Measurements from ENCODE around the gene HBP1. TPM values are rescaled to one million over a fixed set of nuclear protein-coding genes. Genes with fewer than 3 reads are reported as not detected.

Gene HBP1, protein sequence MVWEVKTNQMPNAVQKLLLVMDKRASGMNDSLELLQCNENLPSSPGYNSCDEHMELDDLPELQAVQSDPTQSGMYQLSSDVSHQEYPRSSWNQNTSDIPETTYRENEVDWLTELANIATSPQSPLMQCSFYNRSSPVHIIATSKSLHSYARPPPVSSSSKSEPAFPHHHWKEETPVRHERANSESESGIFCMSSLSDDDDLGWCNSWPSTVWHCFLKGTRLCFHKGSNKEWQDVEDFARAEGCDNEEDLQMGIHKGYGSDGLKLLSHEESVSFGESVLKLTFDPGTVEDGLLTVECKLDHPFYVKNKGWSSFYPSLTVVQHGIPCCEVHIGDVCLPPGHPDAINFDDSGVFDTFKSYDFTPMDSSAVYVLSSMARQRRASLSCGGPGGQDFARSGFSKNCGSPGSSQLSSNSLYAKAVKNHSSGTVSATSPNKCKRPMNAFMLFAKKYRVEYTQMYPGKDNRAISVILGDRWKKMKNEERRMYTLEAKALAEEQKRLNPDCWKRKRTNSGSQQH
- total RNA-seq (2012; rRNA removed), result 30.9 and 35.8 TPM in 2 replicates

DNA sequence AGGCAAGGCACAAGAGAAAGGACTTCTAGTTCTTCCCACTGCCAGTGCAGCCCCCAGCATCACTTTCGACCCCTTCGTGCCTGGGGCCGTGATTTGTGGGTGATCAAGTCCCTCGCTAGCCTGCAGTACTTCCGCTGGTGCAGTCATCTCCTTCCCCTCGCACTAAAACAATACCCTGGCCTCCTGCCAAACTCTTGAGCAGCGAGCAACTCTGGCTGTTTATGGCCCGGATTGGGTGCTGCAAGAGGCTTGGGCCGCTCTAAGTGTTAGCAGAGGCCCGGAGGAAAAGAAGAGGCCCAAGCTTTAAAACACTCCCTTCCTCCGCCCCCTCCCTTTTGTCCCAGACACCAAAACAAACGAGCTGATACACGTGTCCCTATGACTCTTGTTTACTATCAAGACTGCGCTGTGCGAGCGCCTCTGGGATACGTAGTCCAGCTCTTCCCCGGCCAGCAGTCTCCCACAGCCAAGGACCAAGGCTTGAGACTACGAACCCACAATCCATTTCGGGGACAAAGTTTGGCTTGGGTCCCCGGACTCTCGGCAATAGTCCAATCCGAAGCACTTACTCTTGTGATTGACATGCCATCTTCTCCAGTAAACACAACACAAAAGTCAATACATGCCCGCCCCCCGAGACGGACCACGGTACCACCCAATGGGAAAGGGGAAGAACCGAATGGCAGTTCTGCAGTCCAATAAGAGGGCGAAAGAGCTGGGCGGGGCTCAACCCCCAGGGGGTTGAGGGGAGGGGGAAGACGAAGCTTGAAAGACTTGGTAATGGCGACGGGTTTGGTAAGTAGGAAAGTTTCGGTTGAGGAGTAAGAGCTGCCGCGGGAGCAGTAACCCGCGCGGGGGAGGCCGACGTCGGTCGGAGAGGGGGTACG is at the start of gene HBP1:
TSS of gene HBP1 (plus strand) at position 771 of the 887 bp plus-strand sequence. CDS start 10,891 bp downstream, outside the sequence.
- Histone ChIP-seq H3K4me2 (ENCODE audit: low read length) (peak within 1 kb of the TSS; percentile 92), H3K9ac (ENCODE audit: low read depth, low read length) (peak within 1 kb of the TSS; percentile 92), H3K4me3 (ENCODE audit: low read length) (peak within 1 kb of the TSS; percentile 87), H3K9me3 (replicated peaks; ENCODE audit: low read length) (no peaks in the 10 kb centered on the region), H3K27me3 (ENCODE audit: control insufficient read depth, insufficient read depth, low read length) (no peaks in the 10 kb centered on the region), H3K36me3 (ENCODE audit: insufficient read depth, low read length) (no peaks in the 10 kb centered on the region), H3K4me1 (ENCODE audit: control insufficient read depth, insufficient read depth, low read length) (peaks cover 14% of the 10 kb centered on the region)

- H3K9ac ChIP-seq (ENCODE audit: low read depth, low read length), result no peak overlapping the region
- H3K27me3 ChIP-seq (ENCODE audit: control insufficient read depth, insufficient read depth, low read length), result no peaks in the 10 kb centered on the region
- H3K36me3 ChIP-seq (ENCODE audit: insufficient read depth, low read length), result no peaks in the 10 kb centered on the region
- H3K9me3 ChIP-seq (replicated peaks; ENCODE audit: low read length), result no peaks in the 10 kb centered on the region
- peaks cover 13% of the 10 kb centered on the region for H3K4me1 ChIP-seq (ENCODE audit: control insufficient read depth, insufficient read depth, low read length)
- H3K4me3 ChIP-seq (ENCODE audit: low read length), result no peak overlapping the region
- no peak overlapping the region for H3K4me2 ChIP-seq (ENCODE audit: low read length)
Observed at GRCh38 chr7:107119376-107120105, 49.3 kb upstream of the HBP1 start.

DNA sequence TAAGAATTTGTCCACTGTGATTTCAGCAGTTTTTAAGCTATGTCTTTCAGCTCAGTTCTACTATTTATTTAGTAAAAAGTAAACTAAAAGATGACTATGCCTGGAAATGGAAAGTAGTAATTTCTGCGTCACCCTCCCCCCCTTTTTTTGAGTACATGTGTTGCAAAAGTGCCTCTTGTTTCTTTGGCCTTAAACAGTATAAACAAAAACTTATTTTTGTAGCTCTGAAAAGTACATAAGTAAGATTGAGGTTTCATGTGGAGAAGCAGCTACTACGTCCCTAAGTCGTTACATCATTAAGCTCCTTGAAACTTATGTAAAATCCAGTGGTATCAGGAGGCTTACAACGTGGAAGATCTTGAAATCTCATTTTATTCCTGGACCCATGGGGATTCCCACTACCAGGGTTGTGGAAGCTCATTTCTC is 46.3 kb upstream of the HBP1 start:
- Histone ChIP-seq H3K9me3 (replicated peaks; ENCODE audit: low read length) (no peaks in the 10 kb centered on the region), H3K4me3 (ENCODE audit: low read length) (no peak overlapping the region), H3K36me3 (ENCODE audit: insufficient read depth, low read length) (no peaks in the 10 kb centered on the region), H3K27me3 (ENCODE audit: control insufficient read depth, insufficient read depth, low read length) (no peaks in the 10 kb centered on the region), H3K9ac (ENCODE audit: low read depth, low read length) (no peak overlapping the region), H3K4me1 (ENCODE audit: control insufficient read depth, insufficient read depth, low read length) (peaks cover 13% of the 10 kb centered on the region), H3K4me2 (ENCODE audit: low read length) (no peak overlapping the region)

GRCh38 chr7:107123392-107123791 is 45.4 kb upstream of the HBP1 start:
- peaks cover 11% of the 10 kb centered on the region for H3K4me1 ChIP-seq (ENCODE audit: control insufficient read depth, insufficient read depth, low read length)
- no peaks in the 10 kb centered on the region for H3K36me3 ChIP-seq (ENCODE audit: insufficient read depth, low read length)
- H3K4me3 ChIP-seq (ENCODE audit: low read length), result no peak overlapping the region
- no peak overlapping the region for H3K9ac ChIP-seq (ENCODE audit: low read depth, low read length)
- no peak overlapping the region for H3K4me2 ChIP-seq (ENCODE audit: low read length)
- no peaks in the 10 kb centered on the region for H3K9me3 ChIP-seq (replicated peaks; ENCODE audit: low read length)
- no peaks in the 10 kb centered on the region for H3K27me3 ChIP-seq (ENCODE audit: control insufficient read depth, insufficient read depth, low read length)

GRCh38 chr7:107125475-107125874 is 43.3 kb upstream of the HBP1 start:
- peaks cover 8% of the 10 kb centered on the region for H3K4me1 ChIP-seq (ENCODE audit: control insufficient read depth, insufficient read depth, low read length)
- H3K36me3 ChIP-seq (ENCODE audit: insufficient read depth, low read length), result no peaks in the 10 kb centered on the region
- H3K4me3 ChIP-seq (ENCODE audit: low read length), result no peak overlapping the region
- H3K4me2 ChIP-seq (ENCODE audit: low read length), result no peak overlapping the region
- H3K9ac ChIP-seq (ENCODE audit: low read depth, low read length), result no peak overlapping the region
- H3K27me3 ChIP-seq (ENCODE audit: control insufficient read depth, insufficient read depth, low read length), result no peaks in the 10 kb centered on the region
- H3K9me3 ChIP-seq (replicated peaks; ENCODE audit: low read length), result no peaks in the 10 kb centered on the region

DNA sequence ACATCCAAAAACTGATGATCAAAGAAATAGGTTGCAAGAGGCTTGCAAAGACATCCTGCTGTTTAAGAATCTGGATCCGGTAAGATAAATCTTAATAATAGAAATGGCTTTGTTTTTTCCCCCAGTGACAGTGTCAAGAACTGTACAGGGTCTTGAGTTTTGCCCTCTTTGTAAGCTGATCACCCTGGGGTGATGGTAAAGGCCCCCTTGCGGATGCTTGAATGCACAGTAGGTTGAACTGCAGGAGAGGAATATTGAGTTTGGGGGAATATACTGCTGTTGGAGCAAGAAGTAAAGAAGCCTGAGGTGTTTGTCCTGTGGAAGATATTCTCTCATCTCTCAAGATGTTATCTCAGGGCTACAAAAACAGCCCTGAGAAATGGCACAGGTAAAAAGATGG is 40.6 kb upstream of the HBP1 start:
- Histone ChIP-seq H3K27me3 (ENCODE audit: control insufficient read depth, insufficient read depth, low read length) (no peaks in the 10 kb centered on the region), H3K9ac (ENCODE audit: low read depth, low read length) (no peak overlapping the region), H3K4me3 (ENCODE audit: low read length) (no peak overlapping the region), H3K9me3 (replicated peaks; ENCODE audit: low read length) (no peaks in the 10 kb centered on the region), H3K4me1 (ENCODE audit: control insufficient read depth, insufficient read depth, low read length) (no peaks in the 10 kb centered on the region), H3K4me2 (ENCODE audit: low read length) (no peak overlapping the region), H3K36me3 (ENCODE audit: insufficient read depth, low read length) (no peaks in the 10 kb centered on the region)

- H3K4me3 ChIP-seq (ENCODE audit: low read length), result no peak overlapping the region
- H3K36me3 ChIP-seq (ENCODE audit: insufficient read depth, low read length), result no peaks in the 10 kb centered on the region
- no peak overlapping the region for H3K9ac ChIP-seq (ENCODE audit: low read depth, low read length)
- H3K27me3 ChIP-seq (ENCODE audit: control insufficient read depth, insufficient read depth, low read length), result no peaks in the 10 kb centered on the region
- H3K4me1 ChIP-seq (ENCODE audit: control insufficient read depth, insufficient read depth, low read length), result no peaks in the 10 kb centered on the region
- H3K4me2 ChIP-seq (ENCODE audit: low read length), result no peak overlapping the region
- H3K9me3 ChIP-seq (replicated peaks; ENCODE audit: low read length), result no peaks in the 10 kb centered on the region
Observed at GRCh38 chr7:107128748-107129147, 40.1 kb upstream of the HBP1 start.

DNA sequence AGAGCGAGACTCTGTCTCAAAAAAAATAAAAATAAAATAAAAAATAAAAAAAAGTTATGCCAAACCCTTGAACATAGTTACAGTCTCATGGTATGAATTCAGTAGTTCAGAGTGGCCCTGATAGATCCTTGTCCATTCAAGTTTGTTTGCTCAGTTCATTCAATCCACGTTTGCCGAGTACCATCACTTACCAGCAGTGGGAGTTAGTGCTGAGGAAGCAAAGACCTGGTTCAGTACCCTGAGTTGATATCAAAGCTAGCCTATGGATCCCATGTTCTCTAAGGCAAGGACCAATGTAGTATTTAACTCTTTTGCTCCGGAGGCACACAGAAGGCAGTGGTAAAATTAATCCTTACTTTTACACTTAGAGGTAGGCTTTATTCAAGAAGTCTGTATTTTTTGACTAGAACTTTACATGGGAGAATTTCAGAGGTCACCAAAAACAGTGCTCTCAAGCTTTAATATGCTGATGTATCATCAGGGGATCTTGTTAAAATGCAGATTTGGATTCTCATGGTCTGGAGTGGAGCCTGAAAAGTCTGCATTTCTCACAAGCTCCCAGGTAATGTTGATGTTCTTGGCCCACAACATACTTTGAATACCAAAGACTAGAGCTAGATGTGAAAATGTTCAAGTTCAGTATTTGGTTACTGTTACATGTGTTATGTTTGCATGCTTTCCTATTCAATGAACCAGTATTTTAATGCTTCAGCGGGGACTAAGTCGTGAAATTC is 38.1 kb upstream of the HBP1 start:
- Histone ChIP-seq H3K9ac (ENCODE audit: low read depth, low read length) (no peak overlapping the region), H3K9me3 (replicated peaks; ENCODE audit: low read length) (no peaks in the 10 kb centered on the region), H3K4me2 (ENCODE audit: low read length) (no peak overlapping the region), H3K27me3 (ENCODE audit: control insufficient read depth, insufficient read depth, low read length) (no peaks in the 10 kb centered on the region), H3K4me3 (ENCODE audit: low read length) (no peak overlapping the region), H3K36me3 (ENCODE audit: insufficient read depth, low read length) (no peaks in the 10 kb centered on the region), H3K4me1 (ENCODE audit: control insufficient read depth, insufficient read depth, low read length) (no peaks in the 10 kb centered on the region)

DNA sequence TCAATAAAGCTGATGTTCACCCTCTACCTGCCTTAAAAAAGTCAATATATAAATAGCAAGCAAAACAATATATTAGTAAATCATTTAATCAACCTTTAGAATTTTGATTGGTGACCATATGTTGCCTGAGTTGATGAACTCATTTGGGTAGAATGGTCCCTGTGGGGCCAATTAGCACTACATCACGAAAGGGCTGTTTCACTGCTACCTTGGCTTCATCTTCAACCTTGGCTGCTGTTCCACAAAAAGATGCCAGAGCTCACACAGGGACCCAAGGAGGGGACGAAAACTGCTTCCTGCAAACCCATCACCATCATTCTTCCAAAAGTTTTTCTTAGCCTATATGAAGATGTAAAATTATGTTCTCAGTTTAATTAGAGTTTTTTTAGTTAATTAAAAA is 35.4 kb upstream of the HBP1 start:
- Histone ChIP-seq H3K9ac (ENCODE audit: low read depth, low read length) (no peak overlapping the region), H3K36me3 (ENCODE audit: insufficient read depth, low read length) (no peaks in the 10 kb centered on the region), H3K4me3 (ENCODE audit: low read length) (no peak overlapping the region), H3K27me3 (ENCODE audit: control insufficient read depth, insufficient read depth, low read length) (no peaks in the 10 kb centered on the region), H3K4me2 (ENCODE audit: low read length) (no peak overlapping the region), H3K9me3 (replicated peaks; ENCODE audit: low read length) (no peaks in the 10 kb centered on the region), H3K4me1 (ENCODE audit: control insufficient read depth, insufficient read depth, low read length) (no peaks in the 10 kb centered on the region)

- H3K27me3 ChIP-seq (ENCODE audit: control insufficient read depth, insufficient read depth, low read length), result no peaks in the 10 kb centered on the region
- H3K36me3 ChIP-seq (ENCODE audit: insufficient read depth, low read length), result no peaks in the 10 kb centered on the region
- no peak overlapping the region for H3K4me2 ChIP-seq (ENCODE audit: low read length)
- H3K4me3 ChIP-seq (ENCODE audit: low read length), result no peak overlapping the region
- H3K9me3 ChIP-seq (replicated peaks; ENCODE audit: low read length), result no peaks in the 10 kb centered on the region
- H3K9ac ChIP-seq (ENCODE audit: low read depth, low read length), result no peak overlapping the region
- no peaks in the 10 kb centered on the region for H3K4me1 ChIP-seq (ENCODE audit: control insufficient read depth, insufficient read depth, low read length)
Observed at GRCh38 chr7:107138696-107139420, 29.9 kb upstream of the HBP1 start.

All from skeletal muscle satellite cell (primary cell).